GM18499 (cell line): ENCODE measurements around the gene CMTM7.
A peak's percentile ranks its signal among the peaks of the same experiment; 100 is the strongest.

Experiments used
- ATAC-seq: cut with Tn5 transposase; IDR thresholded peaks from one replicate; pipeline ENCODE4 v1.9.1; 2021; ENCODE audit warnings: moderate number of reproducible peaks; ENCODE audit not compliant: insufficient read depth, unreplicated experiment

Gene CMTM7

GRCh38 chr3:32391643-32392535 is at the start of gene CMTM7:
TSS of gene CMTM7 (plus strand) at chr3:32391853. CDS start at chr3:32391907, 54 bp downstream.
- peak; percentile 47 for ATAC-seq

GRCh38 chr3:32347343-32348125 is 44.1 kb upstream of the CMTM7 start:
- no peak for ATAC-seq

- ATAC-seq = no peak
These were observed 42.5 kb upstream of the CMTM7 start for GRCh38 chr3:32349184-32349583.

GRCh38 chr3:32352563-32352962 is 39.1 kb upstream of the CMTM7 start:
- no peak for ATAC-seq

GRCh38 chr3:32353351-32353750 is 38.3 kb upstream of the CMTM7 start:
- no peak for ATAC-seq

GRCh38 chr3:32354362-32354778 is 37.3 kb upstream of the CMTM7 start:
- no peak for ATAC-seq

- no peak for ATAC-seq
These were observed 35.8 kb upstream of the CMTM7 start for GRCh38 chr3:32355751-32356291.

- no peak for ATAC-seq
These were observed 31.7 kb upstream of the CMTM7 start for GRCh38 chr3:32359766-32360492.

- no peak for ATAC-seq
These were observed 31.2 kb upstream of the CMTM7 start for GRCh38 chr3:32360493-32360827.

- no peak for ATAC-seq
These were observed 24.8 kb upstream of the CMTM7 start for GRCh38 chr3:32366638-32367397.

- no peak for ATAC-seq
These were observed 24.2 kb upstream of the CMTM7 start for GRCh38 chr3:32367442-32367841.

GRCh38 chr3:32371461-32372212 is 20.0 kb upstream of the CMTM7 start:
- ATAC-seq = no peak

GRCh38 chr3:32372213-32372490 is 19.5 kb upstream of the CMTM7 start:
- no peak for ATAC-seq

- ATAC-seq = no peak
These were observed 18.4 kb upstream of the CMTM7 start for GRCh38 chr3:32373276-32373675.

- ATAC-seq = no peak
These were observed 17.8 kb upstream of the CMTM7 start for GRCh38 chr3:32373844-32374243.

- no peak for ATAC-seq
These were observed 16.7 kb upstream of the CMTM7 start for GRCh38 chr3:32374788-32375595.

- ATAC-seq = no peak
These were observed 16.1 kb upstream of the CMTM7 start for GRCh38 chr3:32375596-32375930.

- ATAC-seq = no peak
These were observed 15.5 kb upstream of the CMTM7 start for GRCh38 chr3:32376115-32376514.
